ENCODE data around the gene FAN1. TPM values are rescaled to one million over a fixed set of nuclear protein-coding genes. Genes with fewer than 3 reads are reported as not detected.

The FAN1 gene
- 9.3 to 13.0 TPM (median 11.5 TPM) in 5 replicates for total RNA-seq (2022; extraction: Qiagen RNA extraction; ENCODE audit: low read depth)

DNA sequence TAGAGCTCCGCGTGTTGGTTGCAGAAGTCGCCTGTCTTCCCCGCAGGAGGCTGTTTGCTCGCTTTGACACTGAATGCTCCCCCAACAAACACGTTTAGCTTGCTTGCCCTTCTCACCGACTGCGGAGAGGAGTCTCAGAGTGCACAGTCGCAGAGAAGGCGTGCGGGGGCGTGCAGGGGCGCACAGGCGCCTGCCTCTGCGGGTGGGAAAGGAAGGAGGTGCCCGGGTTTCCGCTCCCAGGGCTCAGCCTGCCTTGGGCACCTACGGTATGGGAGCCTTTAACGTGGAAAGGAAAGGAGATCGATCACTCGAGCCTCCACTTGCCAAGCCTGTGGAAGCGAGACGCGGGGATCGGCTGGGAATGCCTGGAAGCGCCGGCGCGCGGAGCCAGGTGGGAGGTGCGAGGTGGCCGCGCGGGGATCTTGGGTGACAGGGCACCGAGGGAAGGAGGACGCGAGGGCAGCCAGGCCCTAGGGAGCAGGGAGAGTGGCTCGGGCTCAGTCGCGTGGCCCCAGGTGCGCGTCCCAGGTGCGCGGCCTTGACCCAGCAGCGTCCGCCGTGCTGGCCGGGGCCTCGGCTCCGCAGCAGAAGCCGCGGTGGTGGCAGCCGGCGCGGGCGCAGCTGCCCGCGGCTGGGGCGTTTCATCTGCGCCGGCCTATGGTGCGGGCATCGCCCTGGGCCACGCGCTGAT, at the start of gene FAN1:
Gene FAN1 (plus strand): TSS at position 419 of the 691 bp plus-strand sequence. CDS start 749 bp downstream, outside the sequence.

DNA sequence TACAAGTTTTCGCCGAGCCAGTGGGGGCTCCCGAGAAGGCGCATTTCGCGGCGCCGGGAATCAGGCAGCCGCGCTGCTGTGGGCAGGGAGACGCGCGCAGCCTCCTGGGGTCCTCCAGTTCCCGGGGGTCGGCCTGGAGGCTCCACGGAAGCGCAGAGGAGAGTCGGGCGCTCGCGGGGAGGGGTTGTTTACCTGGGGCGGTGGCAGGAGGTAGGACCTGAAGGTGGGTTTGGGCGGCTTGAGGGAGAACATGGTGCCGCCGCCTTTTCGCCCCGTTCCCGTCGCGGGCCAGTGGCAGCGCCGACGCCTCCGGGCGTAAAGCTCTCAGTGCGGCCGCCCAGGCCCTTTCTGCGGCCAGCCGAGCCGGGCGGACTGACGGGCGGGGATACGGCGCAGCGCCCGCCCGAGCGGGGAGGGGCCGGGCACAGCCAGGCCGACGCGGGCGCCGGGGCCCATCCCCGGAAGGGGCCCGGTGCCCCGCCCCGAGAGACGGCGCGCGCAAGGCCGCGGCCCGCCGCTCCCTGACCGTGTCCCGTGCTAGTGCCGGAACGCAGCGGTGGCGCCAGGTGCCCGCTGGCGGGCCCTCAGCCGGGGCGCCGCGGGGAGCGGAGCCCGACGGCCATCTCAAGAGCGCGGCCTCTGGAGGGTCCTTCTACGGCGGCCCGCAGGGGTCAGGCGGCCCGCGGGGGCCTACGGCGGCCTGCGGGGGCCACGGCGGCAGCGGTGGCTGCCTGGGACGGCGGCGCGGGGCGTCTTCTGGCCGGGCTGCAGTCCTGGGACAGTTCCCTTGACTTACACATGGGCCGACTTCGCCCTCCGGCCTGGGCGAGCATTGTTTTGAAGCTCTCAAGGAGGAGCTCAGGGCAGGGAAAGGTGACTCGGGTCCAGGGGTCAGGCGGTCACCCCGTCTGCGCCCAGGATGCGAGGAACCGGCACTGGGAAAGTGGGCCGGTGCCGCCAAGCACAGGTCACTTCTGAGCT, 87.8 kb downstream of the FAN1 start, which contains the start of gene MTMR10:
Gene MTMR10 (minus strand): TSS at position 374 of the 981 bp plus-strand sequence. CDS start 122 bp downstream, at position 252.

Other genes with a start within 250 kb of the FAN1 start
- 9.7 to 19.1 TPM (median 15.5 TPM) in 5 replicates for gene MTMR10, start 87.7 kb downstream of the FAN1 start, total RNA-seq (2022; extraction: Qiagen RNA extraction; ENCODE audit: low read depth)
- not detected in 5 replicates for gene TRPM1, start 197.8 kb downstream of the FAN1 start, total RNA-seq (2022; extraction: Qiagen RNA extraction; ENCODE audit: low read depth)